H9 (cell line): ENCODE measurements around the gene ATG7. TPM values are rescaled to one million over a fixed set of nuclear protein-coding genes. Genes with fewer than 3 reads are reported as not detected.

Experiments used
- DNase-seq: peaks from one replicate; pipeline ENCODE4 v3.0.0-alpha.2; 2017
- H2AFZ ChIP-seq: one replicate; pipeline ENCODE4 v1.6.1; 2013; ENCODE audit warnings: mild to moderate bottlenecking, low read length, control low read depth, moderate library complexity
- H2AK5ac ChIP-seq: 2 replicates; pipeline ENCODE4 v1.6.1; 2013; ENCODE audit warnings: low read length, control low read depth, mixed read lengths; ENCODE audit not compliant: insufficient read length
- H2BK120ac ChIP-seq: one replicate; pipeline ENCODE4 v1.6.1; 2013; ENCODE audit warnings: low read depth, mild to moderate bottlenecking, low read length, control low read depth, inconsistent platforms; ENCODE audit not compliant: poor library complexity, severe bottlenecking
- H2BK12ac ChIP-seq: 2 replicates; pipeline ENCODE4 v1.6.1; 2013; ENCODE audit warnings: low read length, control low read depth, mixed read lengths, low read depth; ENCODE audit not compliant: insufficient read length
- H2BK15ac ChIP-seq: 2 replicates; pipeline ENCODE4 v1.6.1; 2013; ENCODE audit warnings: low read depth, low read length, control low read depth
- H2BK20ac ChIP-seq: one replicate; pipeline ENCODE4 v1.6.1; 2013; ENCODE audit warnings: low read depth, mild to moderate bottlenecking, low read length, control low read depth, inconsistent platforms; ENCODE audit not compliant: poor library complexity, severe bottlenecking
- H2BK5ac ChIP-seq: 2 replicates; pipeline ENCODE4 v1.6.1; 2013; ENCODE audit warnings: low read length, control low read depth, mixed read lengths; ENCODE audit not compliant: insufficient read length
- H3K14ac ChIP-seq: 2 replicates; pipeline ENCODE4 v1.6.1; 2013; ENCODE audit warnings: low read length, control low read depth; ENCODE audit not compliant: insufficient read depth
- H3K18ac ChIP-seq: 2 replicates; pipeline ENCODE4 v1.6.1; 2013; ENCODE audit warnings: low read depth, mild to moderate bottlenecking, mixed read lengths, low read length, control low read depth; ENCODE audit not compliant: insufficient read length
- H3K23ac ChIP-seq: 2 replicates; pipeline ENCODE4 v1.6.1; 2013; ENCODE audit warnings: low read length, control low read depth, mixed read lengths, low read depth; ENCODE audit not compliant: insufficient read length
- H3K23me2 ChIP-seq: 2 replicates; pipeline ENCODE4 v1.6.1; 2013; ENCODE audit warnings: low read depth, mild to moderate bottlenecking, mixed read lengths, low read length, control low read depth; ENCODE audit not compliant: insufficient read length, poor library complexity, severe bottlenecking
- H3K27ac ChIP-seq: 2 replicates; pipeline ENCODE4 v1.5.1; 2013; ENCODE audit warnings: low read length, control low read depth, mixed read lengths, low read depth; ENCODE audit not compliant: insufficient read length
- H3K27me3 ChIP-seq: 2 replicates; pipeline ENCODE4 v1.6.1; 2013; ENCODE audit warnings: low read length, control low read depth, inconsistent platforms; ENCODE audit not compliant: insufficient read depth
- H3K4ac ChIP-seq: 2 replicates; pipeline ENCODE4 v1.6.1; 2013; ENCODE audit warnings: low read depth, mild to moderate bottlenecking, control low read depth, inconsistent platforms, low read length, moderate library complexity
- H3K4me1 ChIP-seq: 2 replicates; pipeline ENCODE4 v1.6.1; 2013; ENCODE audit warnings: low read length, control low read depth, inconsistent platforms; ENCODE audit not compliant: insufficient read depth
- H3K4me2 ChIP-seq: 2 replicates; pipeline ENCODE4 v1.6.1; 2013; ENCODE audit warnings: low read length, control low read depth, mixed read lengths; ENCODE audit not compliant: insufficient read length, insufficient read depth
- H3K56ac ChIP-seq: 2 replicates; pipeline ENCODE4 v1.6.1; 2013; ENCODE audit warnings: low read depth, mild to moderate bottlenecking, mixed read lengths, low read length, control low read depth; ENCODE audit not compliant: insufficient read length
- H3K79me1 ChIP-seq: 2 replicates; pipeline ENCODE4 v1.6.1; 2013; ENCODE audit warnings: low read depth, mild to moderate bottlenecking, moderate library complexity, low read length, control low read depth, inconsistent platforms; ENCODE audit not compliant: insufficient read depth, poor library complexity, severe bottlenecking
- H3K79me2 ChIP-seq: 2 replicates; pipeline ENCODE4 v1.6.1; 2013; ENCODE audit warnings: low read length, control low read depth, inconsistent platforms; ENCODE audit not compliant: insufficient read depth
- H3K9ac ChIP-seq: 2 replicates; pipeline ENCODE4 v1.6.1; 2013; ENCODE audit warnings: low read length, control low read depth, mixed read lengths; ENCODE audit not compliant: insufficient read length; ENCODE audit errors: extremely low read depth
- H3K9me3 ChIP-seq: one replicate; pipeline ENCODE4 v1.6.1; 2013; ENCODE audit warnings: low read depth, low read length, inconsistent platforms; ENCODE audit not compliant: control insufficient read depth
- H3T11ph ChIP-seq: one replicate; pipeline ENCODE4 v1.6.1; 2013; ENCODE audit warnings: mild to moderate bottlenecking, low read length, control low read depth, inconsistent platforms
- H4K20me1 ChIP-seq: one replicate; pipeline ENCODE4 v1.6.1; 2013; ENCODE audit not compliant: control insufficient read depth, insufficient read length, insufficient read depth
- H4K5ac ChIP-seq: 2 replicates; pipeline ENCODE4 v1.6.1; 2013; ENCODE audit warnings: low read depth, mild to moderate bottlenecking, mixed read lengths, low read length, control low read depth; ENCODE audit not compliant: insufficient read length
- H4K8ac ChIP-seq: replicated peaks from 2 replicates; pipeline ENCODE4 v1.6.1; 2013; ENCODE audit warnings: low read length, control low read depth, mixed read lengths, low read depth; ENCODE audit not compliant: insufficient read length
- H4K91ac ChIP-seq: 2 replicates; pipeline ENCODE4 v1.6.1; 2013; ENCODE audit warnings: low read depth, mild to moderate bottlenecking, moderate library complexity, mixed read lengths, low read length, control low read depth; ENCODE audit not compliant: insufficient read length
- H3K27ac Mint-ChIP-seq, 3 experiments: 2 replicates in 2 of 3; 3 replicates in 1 of 3; pipeline ENCODE4 v1.8.0; 2020 to 2021; ENCODE audit warnings: mixed read lengths in 3 of 3, mild to moderate bottlenecking in 1 of 3, moderate library complexity in 1 of 3
- H3K27me3 Mint-ChIP-seq: 2 replicates; pipeline ENCODE4 v1.8.0; 2021; ENCODE audit warnings: low read depth, mild to moderate bottlenecking, moderate library complexity, mixed read lengths
- H3K36me3 Mint-ChIP-seq, 3 experiments: 2 replicates in 2 of 3; 3 replicates in 1 of 3; pipeline ENCODE4 v1.8.0; 2020 to 2021; ENCODE audit warnings: low read depth in 3 of 3, mixed read lengths in 3 of 3; ENCODE audit not compliant: insufficient read depth in 1 of 3
- H3K4me1 Mint-ChIP-seq, 2 experiments: 2 replicates each; pipeline ENCODE4 v1.8.0; 2020; ENCODE audit warnings: mixed read lengths in 2 of 2
- H3K4me3 Mint-ChIP-seq, 2 experiments: 2 replicates in 1 of 2; 3 replicates in 1 of 2; pipeline ENCODE4 v1.8.0; 2020 to 2021; ENCODE audit warnings: mild to moderate bottlenecking in 2 of 2, mixed read lengths in 2 of 2, moderate library complexity in 1 of 2
- H3K9me3 Mint-ChIP-seq, 2 experiments: 2 replicates in 1 of 2; 3 replicates in 1 of 2; pipeline ENCODE4 v1.8.0; 2020; ENCODE audit warnings: mild to moderate bottlenecking in 2 of 2, mixed read lengths in 2 of 2, moderate library complexity in 1 of 2
- WGBS: extraction: QIAGEN DNeasy Blood & Tissue Kit; methylation state at CpG from one replicate; pipeline ENCODE4 v1.1.7; 2013; ENCODE audit warnings: missing lambda C conversion rate, low lambda C conversion rate, mixed read lengths; ENCODE audit not compliant: insufficient read length; ENCODE audit errors: extremely low coverage; 5-methylcytosine and 5-hydroxymethylcytosine counted together
- total RNA-seq: library from RNA; stranded (reverse); gene quantifications from 2 replicates; pipeline ENCODE4 v1.2.1, GENCODE V29; 2021
- TF ChIP-seq, protein P1 (sequence below): fragments of 200-600 bp; sonication (generic); conservative IDR thresholded peaks from 3 replicates; pipeline ENCODE4 v1.8.0; 2021; ENCODE audit warnings: antibody characterized with exemption, mild to moderate bottlenecking

Gene ATG7
- total RNA-seq, 1 experiment from 2014 or later: 17.9 TPM

- no peaks in the 10 kb centered on the region for H3K27me3 ChIP-seq
- no peaks in the 10 kb centered on the region for H3K79me1 ChIP-seq
- no peak for DNase-seq
- no CpG with 5 or more reads among the region's 7 CpGs for WGBS
- no peaks in the 10 kb centered on the region for H3K9me3 Mint-ChIP-seq
- H3K27me3 Mint-ChIP-seq: no peaks in the 10 kb centered on the region
- no peak overlapping the region for H2BK5ac ChIP-seq
- no peak overlapping the region for H4K5ac ChIP-seq
- no peak overlapping the region for H2BK15ac ChIP-seq
- H3K23ac ChIP-seq: no peak overlapping the region
- no peak overlapping the region for H3K9ac ChIP-seq
- H2BK120ac ChIP-seq: no peak overlapping the region
- no peaks in the 10 kb centered on the region for H3K23me2 ChIP-seq
- no peak overlapping the region for H3K18ac ChIP-seq
- H3K4me3 Mint-ChIP-seq: no peak overlapping the region
- H3K27ac Mint-ChIP-seq: no peak overlapping the region
- H3K4me2 ChIP-seq: no peak overlapping the region
- H2AFZ ChIP-seq: no peak overlapping the region
- H3K27ac ChIP-seq: no peak overlapping the region
- no peak overlapping the region for H2AK5ac ChIP-seq
- H3K4me1 Mint-ChIP-seq: peaks cover 3 to 6% of the 10 kb centered on the region in 2 experiments; a peak in 3 of 4 replicates
- H3K14ac ChIP-seq: no peak overlapping the region; the same call in 1 of the 2 replicates
- H2BK12ac ChIP-seq: no peak overlapping the region
- no peak overlapping the region for H3K4ac ChIP-seq
- H4K91ac ChIP-seq: no peak overlapping the region
- H2BK20ac ChIP-seq: no peak overlapping the region
- H4K8ac ChIP-seq: no peak overlapping the region
- H3K56ac ChIP-seq: no peak overlapping the region
- H3K79me2 ChIP-seq: no peaks in the 10 kb centered on the region
- no peak overlapping the region for H3T11ph ChIP-seq
- TF ChIP-seq, protein P1, sequence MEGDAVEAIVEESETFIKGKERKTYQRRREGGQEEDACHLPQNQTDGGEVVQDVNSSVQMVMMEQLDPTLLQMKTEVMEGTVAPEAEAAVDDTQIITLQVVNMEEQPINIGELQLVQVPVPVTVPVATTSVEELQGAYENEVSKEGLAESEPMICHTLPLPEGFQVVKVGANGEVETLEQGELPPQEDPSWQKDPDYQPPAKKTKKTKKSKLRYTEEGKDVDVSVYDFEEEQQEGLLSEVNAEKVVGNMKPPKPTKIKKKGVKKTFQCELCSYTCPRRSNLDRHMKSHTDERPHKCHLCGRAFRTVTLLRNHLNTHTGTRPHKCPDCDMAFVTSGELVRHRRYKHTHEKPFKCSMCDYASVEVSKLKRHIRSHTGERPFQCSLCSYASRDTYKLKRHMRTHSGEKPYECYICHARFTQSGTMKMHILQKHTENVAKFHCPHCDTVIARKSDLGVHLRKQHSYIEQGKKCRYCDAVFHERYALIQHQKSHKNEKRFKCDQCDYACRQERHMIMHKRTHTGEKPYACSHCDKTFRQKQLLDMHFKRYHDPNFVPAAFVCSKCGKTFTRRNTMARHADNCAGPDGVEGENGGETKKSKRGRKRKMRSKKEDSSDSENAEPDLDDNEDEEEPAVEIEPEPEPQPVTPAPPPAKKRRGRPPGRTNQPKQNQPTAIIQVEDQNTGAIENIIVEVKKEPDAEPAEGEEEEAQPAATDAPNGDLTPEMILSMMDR: no peak
- no peaks in the 10 kb centered on the region; a peak in 1 of 7 replicates for H3K36me3 Mint-ChIP-seq
- H3K9me3 ChIP-seq: no peaks in the 10 kb centered on the region
- H4K20me1 ChIP-seq: no peaks in the 10 kb centered on the region
- H3K4me1 ChIP-seq: no peaks in the 10 kb centered on the region
Measured at GRCh38 chr3:11542551-11542950, 270.4 kb downstream of the ATG7 start.
